Left kidney (tissue), 2 donors: Measurements from ENCODE around the gene ATG7. TPM values are rescaled to one million over a fixed set of nuclear protein-coding genes. Genes with fewer than 3 reads are reported as not detected.
"Not testable (repeated sequence)": the region's sequence is repeated elsewhere in the genome, so short reads cannot be mapped to it uniquely, and the experiment has no call there.

Experiments used
- DNase-seq: peaks from one replicate; pipeline ENCODE4 v3.0.0-alpha.2; 2013
- polyA plus RNA-seq: library from polyadenylated mRNA; unstranded; fragments of 120-200 nt; gene quantifications from one replicate; pipeline ENCODE4 v1.2.1, GENCODE V29; 2013; ENCODE audit not compliant: insufficient read length

The ATG7 gene
- polyA plus RNA-seq, 1 donor, result 27.8 TPM

GRCh38 chr3:11430207-11430606 lies 158.0 kb downstream of the ATG7 start:
- DNase-seq, result no peak

- DNase-seq, result no peak
Observed at GRCh38 chr3:11430624-11431023, 158.4 kb downstream of the ATG7 start.

- no peak for DNase-seq
Observed at GRCh38 chr3:11431319-11431718, 159.1 kb downstream of the ATG7 start.

- DNase-seq, result peak; percentile 39
Observed at GRCh38 chr3:11434017-11434526, 161.9 kb downstream of the ATG7 start.

- DNase-seq, result no peak
Observed at GRCh38 chr3:11434563-11435096, 162.4 kb downstream of the ATG7 start.

- no peak for DNase-seq
Observed at GRCh38 chr3:11435440-11436165, 163.4 kb downstream of the ATG7 start.

GRCh38 chr3:11436775-11437174 lies 164.6 kb downstream of the ATG7 start:
- no peak for DNase-seq

- DNase-seq, result no peak
Observed at GRCh38 chr3:11437506-11437905, 165.3 kb downstream of the ATG7 start.

- peak; percentile 46 for DNase-seq
Observed at GRCh38 chr3:11438646-11439045, 166.4 kb downstream of the ATG7 start.

GRCh38 chr3:11441346-11441745 lies 169.1 kb downstream of the ATG7 start:
- not testable (repeated sequence) for DNase-seq

- no peak for DNase-seq
Observed at GRCh38 chr3:11444404-11444803, 172.2 kb downstream of the ATG7 start.

GRCh38 chr3:11445193-11445592 lies 173.0 kb downstream of the ATG7 start:
- DNase-seq, result not testable (repeated sequence)

GRCh38 chr3:11445883-11446282 lies 173.7 kb downstream of the ATG7 start:
- DNase-seq, result no peak

- no peak for DNase-seq
Observed at GRCh38 chr3:11447584-11448200, 175.5 kb downstream of the ATG7 start.

GRCh38 chr3:11450015-11450414 lies 177.8 kb downstream of the ATG7 start:
- DNase-seq, result no peak

- DNase-seq, result no peak
Observed at GRCh38 chr3:11452312-11452711, 180.1 kb downstream of the ATG7 start.

- DNase-seq, result no peak
Observed at GRCh38 chr3:11452885-11453847, 181.0 kb downstream of the ATG7 start.

- no peak for DNase-seq
Observed at GRCh38 chr3:11455956-11456355, 183.8 kb downstream of the ATG7 start.

- DNase-seq, result no peak
Observed at GRCh38 chr3:11457135-11457534, 184.9 kb downstream of the ATG7 start.

- no peak for DNase-seq
Observed at GRCh38 chr3:11459186-11459824, 187.1 kb downstream of the ATG7 start.

- no peak for DNase-seq
Observed at GRCh38 chr3:11461226-11461625, 189.0 kb downstream of the ATG7 start.

GRCh38 chr3:11462673-11463072 lies 190.5 kb downstream of the ATG7 start:
- DNase-seq, result not testable (repeated sequence)
